Measurements from ENCODE around the gene MAG. TPM values are rescaled to one million over a fixed set of nuclear protein-coding genes. Genes with fewer than 3 reads are reported as not detected.

MAG gene
- total and polyA plus RNA-seq, 2 of the 13 experiments (the other 11 are each of a cell fraction or from before 2014, with no cell fraction given) = 0.20 to 1.3 TPM

DNA sequence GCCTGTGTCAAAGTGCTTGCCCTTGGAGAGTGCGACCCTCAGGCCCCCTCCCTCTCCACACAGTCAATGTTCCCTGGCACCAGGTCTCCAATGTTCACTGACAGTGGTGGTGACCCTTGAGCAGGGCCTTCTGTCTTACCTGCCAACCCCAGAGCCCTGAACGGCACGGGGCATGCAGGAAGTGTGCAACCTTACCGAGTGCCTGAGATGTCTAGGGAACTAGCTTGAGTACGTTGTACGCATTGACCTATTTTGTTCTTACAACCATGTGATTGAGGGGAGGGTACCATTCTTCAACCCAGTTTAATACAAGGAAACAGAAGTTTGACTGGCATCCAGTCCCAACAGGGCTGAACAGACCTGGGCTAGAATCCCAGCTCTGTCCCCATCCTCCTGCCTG lies 13.2 kb downstream of the MAG start:
- CTCF ChIA-PET (ENCODE audit: low intra/inter-chr PET ratio, low total read pairs) = no interaction called here
- BruUV-seq (replicated peaks) = no TSS peak
- peak overlapping the region; percentile 41; the same call in 1 of the 2 replicates for H3K9ac ChIP-seq (ENCODE audit: insufficient read depth, low read depth, low read length)

More for the DNA sequence above, 13.2 kb downstream of the MAG start:
- no peaks in the 10 kb centered on the region for H3K79me2 ChIP-seq (ENCODE audit: insufficient read depth, low read length)
- TF ChIP-seq, protein P1, sequence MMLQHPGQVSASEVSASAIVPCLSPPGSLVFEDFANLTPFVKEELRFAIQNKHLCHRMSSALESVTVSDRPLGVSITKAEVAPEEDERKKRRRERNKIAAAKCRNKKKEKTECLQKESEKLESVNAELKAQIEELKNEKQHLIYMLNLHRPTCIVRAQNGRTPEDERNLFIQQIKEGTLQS (CRISPR knock-in tag; IDR thresholded peaks at IDR 0.05) = no peak
- TF ChIP-seq, protein P2, sequence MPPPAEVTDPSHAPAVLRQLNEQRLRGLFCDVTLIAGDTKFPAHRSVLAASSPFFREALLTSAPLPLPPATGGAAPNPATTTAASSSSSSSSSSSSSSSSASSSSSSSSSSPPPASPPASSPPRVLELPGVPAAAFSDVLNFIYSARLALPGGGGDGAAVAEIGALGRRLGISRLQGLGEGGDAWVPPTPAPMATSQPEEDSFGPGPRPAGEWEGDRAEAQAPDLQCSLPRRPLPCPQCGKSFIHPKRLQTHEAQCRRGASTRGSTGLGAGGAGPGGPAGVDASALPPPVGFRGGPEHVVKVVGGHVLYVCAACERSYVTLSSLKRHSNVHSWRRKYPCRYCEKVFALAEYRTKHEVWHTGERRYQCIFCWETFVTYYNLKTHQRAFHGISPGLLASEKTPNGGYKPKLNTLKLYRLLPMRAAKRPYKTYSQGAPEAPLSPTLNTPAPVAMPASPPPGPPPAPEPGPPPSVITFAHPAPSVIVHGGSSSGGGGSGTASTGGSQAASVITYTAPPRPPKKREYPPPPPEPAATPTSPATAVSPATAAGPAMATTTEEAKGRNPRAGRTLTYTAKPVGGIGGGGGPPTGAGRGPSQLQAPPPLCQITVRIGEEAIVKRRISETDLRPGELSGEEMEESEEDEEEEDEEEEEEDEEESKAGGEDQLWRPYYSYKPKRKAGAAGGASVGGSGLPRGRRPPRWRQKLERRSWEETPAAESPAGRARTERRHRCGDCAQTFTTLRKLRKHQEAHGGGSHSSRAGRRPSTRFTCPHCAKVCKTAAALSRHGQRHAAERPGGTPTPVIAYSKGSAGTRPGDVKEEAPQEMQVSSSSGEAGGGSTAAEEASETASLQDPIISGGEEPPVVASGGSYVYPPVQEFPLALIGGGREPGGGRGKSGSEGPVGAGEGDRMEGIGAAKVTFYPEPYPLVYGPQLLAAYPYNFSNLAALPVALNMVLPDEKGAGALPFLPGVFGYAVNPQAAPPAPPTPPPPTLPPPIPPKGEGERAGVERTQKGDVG (CRISPR knock-in tag; IDR thresholded peaks at IDR 0.05; ENCODE audit: borderline replicate concordance) = peak; percentile 14; the same call in 1 of the 2 replicates
- TF ChIP-seq, protein P3, sequence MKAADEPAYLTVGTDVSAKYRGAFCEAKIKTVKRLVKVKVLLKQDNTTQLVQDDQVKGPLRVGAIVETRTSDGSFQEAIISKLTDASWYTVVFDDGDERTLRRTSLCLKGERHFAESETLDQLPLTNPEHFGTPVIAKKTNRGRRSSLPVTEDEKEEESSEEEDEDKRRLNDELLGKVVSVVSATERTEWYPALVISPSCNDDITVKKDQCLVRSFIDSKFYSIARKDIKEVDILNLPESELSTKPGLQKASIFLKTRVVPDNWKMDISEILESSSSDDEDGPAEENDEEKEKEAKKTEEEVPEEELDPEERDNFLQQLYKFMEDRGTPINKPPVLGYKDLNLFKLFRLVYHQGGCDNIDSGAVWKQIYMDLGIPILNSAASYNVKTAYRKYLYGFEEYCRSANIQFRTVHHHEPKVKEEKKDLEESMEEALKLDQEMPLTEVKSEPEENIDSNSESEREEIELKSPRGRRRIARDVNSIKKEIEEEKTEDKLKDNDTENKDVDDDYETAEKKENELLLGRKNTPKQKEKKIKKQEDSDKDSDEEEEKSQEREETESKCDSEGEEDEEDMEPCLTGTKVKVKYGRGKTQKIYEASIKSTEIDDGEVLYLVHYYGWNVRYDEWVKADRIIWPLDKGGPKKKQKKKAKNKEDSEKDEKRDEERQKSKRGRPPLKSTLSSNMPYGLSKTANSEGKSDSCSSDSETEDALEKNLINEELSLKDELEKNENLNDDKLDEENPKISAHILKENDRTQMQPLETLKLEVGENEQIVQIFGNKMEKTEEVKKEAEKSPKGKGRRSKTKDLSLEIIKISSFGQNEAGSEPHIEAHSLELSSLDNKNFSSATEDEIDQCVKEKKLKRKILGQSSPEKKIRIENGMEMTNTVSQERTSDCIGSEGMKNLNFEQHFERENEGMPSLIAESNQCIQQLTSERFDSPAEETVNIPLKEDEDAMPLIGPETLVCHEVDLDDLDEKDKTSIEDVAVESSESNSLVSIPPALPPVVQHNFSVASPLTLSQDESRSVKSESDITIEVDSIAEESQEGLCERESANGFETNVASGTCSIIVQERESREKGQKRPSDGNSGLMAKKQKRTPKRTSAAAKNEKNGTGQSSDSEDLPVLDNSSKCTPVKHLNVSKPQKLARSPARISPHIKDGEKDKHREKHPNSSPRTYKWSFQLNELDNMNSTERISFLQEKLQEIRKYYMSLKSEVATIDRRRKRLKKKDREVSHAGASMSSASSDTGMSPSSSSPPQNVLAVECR (CRISPR knock-in tag; IDR thresholded peaks at IDR 0.05; ENCODE audit: borderline replicate concordance) = 0 out of 2 replicates have a peak, but pooled peaks have one; percentile 1
- peak; percentile 47; the same call in 1 of the 2 replicates for TF ChIP-seq ZBTB38 (CRISPR knock-in tag; IDR thresholded peaks at IDR 0.05)
- peaks cover 56% of the 10 kb centered on the region for H3K4me1 ChIP-seq (ENCODE audit: insufficient read depth, low read length)
- no peaks in the 10 kb centered on the region for H3K36me3 ChIP-seq (replicated peaks in 1 of 2; ENCODE audit: control insufficient read depth in 1 of 2, insufficient read depth in 2 of 2, low read length in 2 of 2)
- no peak for FAIRE-seq
- peak overlapping the region; percentile 77 for H3K27ac ChIP-seq (ENCODE audit: extremely low read length, insufficient read depth, low read length)
- no peaks in the 10 kb centered on the region for H3K9me3 ChIP-seq (ENCODE audit: low read length)
- POLR2A ChIA-PET = interaction anchor here (1.3 to 2.6 kb wide), 2 partner anchors 11 to 36 kb away, joined by 4 to 7 read pairs; partner anchors contain the start of gene USF2
- H3K4me2 ChIP-seq (ENCODE audit: low read depth, low read length) = no peak overlapping the region
- H3K4me3 ChIP-seq (replicated peaks in 1 of 3; ENCODE audit: insufficient read depth in 1 of 3, low read depth in 2 of 3, low read length in 3 of 3) = no peak overlapping the region
- ATAC-seq = no peak
- in situ Hi-C loops (cut with HindIII; ENCODE audit: extremely low pct_ligation_motif_present, low pct_unique_long_range_greater_than_20kb) (no loop called here), intact Hi-C loops (cut with micrococcal nuclease; ENCODE audit: unreplicated experiment) (no loop called here)
- no peaks in the 10 kb centered on the region for H3K27me3 ChIP-seq (ENCODE audit: control insufficient read depth in 1 of 2, insufficient read depth in 2 of 2, low read length in 2 of 2)
- DNase-seq (ENCODE audit: low spot score) = no peak
- H4K20me1 ChIP-seq (ENCODE audit: insufficient read depth, low read length) = no peaks in the 10 kb centered on the region
- 90% methylated on average over 5 of the region's 6 CpGs for WGBS (ENCODE audit: low lambda C conversion rate)
- H2AFZ ChIP-seq (ENCODE audit: low read length) = no peak overlapping the region
